Smooth muscle cell (in vitro differentiated cells): ENCODE measurements around the gene SAP30L. TPM values are rescaled to one million over a fixed set of nuclear protein-coding genes. Genes with fewer than 3 reads are reported as not detected.

Source experiments
- DNase-seq: peaks from one replicate; lab custom pipeline; 2025; ENCODE audit not compliant: unreplicated experiment; lab: John Stamatoyannopoulos, UW
- H2AFZ ChIP-seq: fragments of 200-600 bp; sonication (generic); 2 replicates; pipeline ENCODE4 v1.6.0; 2016; ENCODE audit warnings: antibody characterized with exemption, low read depth, mild to moderate bottlenecking
- H3F3A ChIP-seq: fragments of 200-600 bp; sonication (generic); 2 replicates; pipeline ENCODE4 v1.6.0; 2017; ENCODE audit warnings: antibody characterized with exemption, low read depth
- H3K27ac ChIP-seq: fragments of 200-600 bp; sonication (generic); 2 replicates; pipeline ENCODE4 v1.5.1; 2016; ENCODE audit warnings: low read depth, mild to moderate bottlenecking
- H3K27me3 ChIP-seq: fragments of 200-600 bp; sonication (generic); 2 replicates; pipeline ENCODE4 v1.6.1; 2016; ENCODE audit warnings: low read depth, mild to moderate bottlenecking
- H3K36me3 ChIP-seq: fragments of 200-600 bp; sonication (generic); 2 replicates; pipeline ENCODE4 v1.5.1; 2016; ENCODE audit warnings: low read depth
- H3K4me1 ChIP-seq: fragments of 200-600 bp; sonication (generic); 2 replicates; pipeline ENCODE4 v1.5.1; 2016; ENCODE audit warnings: low read depth
- H3K4me2 ChIP-seq: fragments of 200-600 bp; sonication (generic); 2 replicates; pipeline ENCODE4 v1.6.0; 2016; ENCODE audit warnings: mild to moderate bottlenecking
- H3K4me3 ChIP-seq: fragments of 200-600 bp; sonication (generic); 2 replicates; pipeline ENCODE4 v1.5.1; 2016; ENCODE audit warnings: mild to moderate bottlenecking
- H3K79me2 ChIP-seq: fragments of 200-600 bp; sonication (generic); 2 replicates; pipeline ENCODE4 v1.6.0; 2016; ENCODE audit warnings: low read depth, mild to moderate bottlenecking
- H3K9ac ChIP-seq: fragments of 200-600 bp; sonication (generic); 2 replicates; pipeline ENCODE4 v1.6.0; 2016; ENCODE audit warnings: low read depth
- H3K9me3 ChIP-seq: fragments of 200-600 bp; sonication (generic); replicated peaks from 2 replicates; pipeline ENCODE4 v1.5.1; 2016; ENCODE audit warnings: low read depth
- H4K20me1 ChIP-seq: fragments of 200-600 bp; sonication (generic); 2 replicates; pipeline ENCODE4 v1.6.0; 2016; ENCODE audit warnings: low read depth
- CTCF ChIP-seq: fragments of 200-600 bp; sonication (generic); IDR thresholded peaks from 2 replicates; pipeline ENCODE4 v1.5.1; 2017; ENCODE audit warnings: borderline replicate concordance, mild to moderate bottlenecking, antibody characterized with exemption; ENCODE audit not compliant: insufficient read depth, poor library complexity, severe bottlenecking
- WGBS: methylation state at CpG from one replicate; pipeline ENCODE4 v1.1.7; 2016; ENCODE audit warnings: low lambda C conversion rate; 5-methylcytosine and 5-hydroxymethylcytosine counted together
- polyA plus RNA-seq: library from polyadenylated mRNA; unstranded; fragments of >200 nt; fragmentation: Nextera tagmentation; extraction: Ambion mirVana; gene quantifications from 2 replicates; pipeline ENCODE4 v1.2.1, GENCODE V29; 2016
- total RNA-seq: library from RNA; depleted of rRNA; stranded (reverse); fragments of >200 nt; gene quantifications from 2 replicates; pipeline ENCODE4 v1.2.3, GENCODE V29; 2014

The SAP30L gene
- total and polyA plus RNA-seq, 2 experiments from 2014 or later, result 32.7 to 44.2 TPM

- no peak for TF ChIP-seq CTCF
- Histone ChIP-seq H3F3A (no peaks in the 10 kb centered on the region), H3K9ac (no peak overlapping the region), H3K79me2 (no peaks in the 10 kb centered on the region), H3K27ac (no peak overlapping the region), H3K4me1 (peaks cover 15% of the 10 kb centered on the region), H3K36me3 (no peaks in the 10 kb centered on the region), H4K20me1 (no peaks in the 10 kb centered on the region), H3K9me3 (no peaks in the 10 kb centered on the region), H3K4me2 (peak overlapping the region; percentile 83), H3K27me3 (peaks cover 34% of the 10 kb centered on the region), H2AFZ (no peak overlapping the region), H3K4me3 (no peak overlapping the region)
- no peak for DNase-seq
- WGBS, result 4% methylated on average over 4 of the region's 4 CpGs
These were observed 40.6 kb downstream of the SAP30L start for GRCh38 chr5:154486427-154486866.

- WGBS, result 28% methylated on average over 2 of the region's 2 CpGs
- Histone ChIP-seq H2AFZ (no peak overlapping the region), H3K4me1 (peaks cover 15% of the 10 kb centered on the region), H4K20me1 (no peaks in the 10 kb centered on the region), H3K4me3 (no peak overlapping the region), H3K9me3 (no peaks in the 10 kb centered on the region), H3K27me3 (peaks cover 28% of the 10 kb centered on the region), H3K9ac (no peak overlapping the region), H3K79me2 (no peaks in the 10 kb centered on the region), H3K27ac (no peak overlapping the region), H3K4me2 (peak overlapping the region; percentile 5), H3F3A (no peaks in the 10 kb centered on the region), H3K36me3 (no peaks in the 10 kb centered on the region)
- DNase-seq, result no peak
- TF ChIP-seq CTCF, result no peak
These were observed 41.7 kb downstream of the SAP30L start for GRCh38 chr5:154487541-154487940.

- Histone ChIP-seq H2AFZ (no peak overlapping the region), H3K27me3 (no peaks in the 10 kb centered on the region), H4K20me1 (no peaks in the 10 kb centered on the region), H3K4me2 (no peak overlapping the region), H3K9me3 (no peaks in the 10 kb centered on the region), H3K9ac (no peak overlapping the region), H3K27ac (no peak overlapping the region), H3K36me3 (no peaks in the 10 kb centered on the region), H3K4me3 (no peak overlapping the region), H3K4me1 (no peaks in the 10 kb centered on the region), H3F3A (no peaks in the 10 kb centered on the region), H3K79me2 (no peaks in the 10 kb centered on the region)
- TF ChIP-seq CTCF, result no peak
- no peak for DNase-seq
- WGBS, result 75% methylated on average over 2 of the region's 2 CpGs
These were observed 46.1 kb downstream of the SAP30L start for GRCh38 chr5:154491941-154492340.

GRCh38 chr5:154493274-154493673 is 47.5 kb downstream of the SAP30L start:
- Histone ChIP-seq H3F3A (no peaks in the 10 kb centered on the region), H3K79me2 (no peaks in the 10 kb centered on the region), H3K9me3 (no peaks in the 10 kb centered on the region), H2AFZ (no peak overlapping the region), H3K4me2 (no peak overlapping the region), H3K27ac (no peak overlapping the region), H3K4me3 (no peak overlapping the region), H3K4me1 (no peaks in the 10 kb centered on the region), H4K20me1 (no peaks in the 10 kb centered on the region), H3K9ac (no peak overlapping the region), H3K36me3 (no peaks in the 10 kb centered on the region), H3K27me3 (no peaks in the 10 kb centered on the region)
- TF ChIP-seq CTCF, result no peak
- DNase-seq, result no peak
- WGBS, result 73% methylated on average over 28 of the region's 29 CpGs
